Globus pallidus (tissue), 1 donor: ENCODE results near the gene GJA1.
"Not testable (repeated sequence)": the region's sequence is repeated elsewhere in the genome, so short reads cannot be mapped to it uniquely, and the experiment has no call there.

Experiments
- DNase-seq: peaks from one replicate; pipeline ENCODE4 v3.0.0-alpha.2; 2015; ENCODE audit warnings: low spot score

GJA1 gene

DNA sequence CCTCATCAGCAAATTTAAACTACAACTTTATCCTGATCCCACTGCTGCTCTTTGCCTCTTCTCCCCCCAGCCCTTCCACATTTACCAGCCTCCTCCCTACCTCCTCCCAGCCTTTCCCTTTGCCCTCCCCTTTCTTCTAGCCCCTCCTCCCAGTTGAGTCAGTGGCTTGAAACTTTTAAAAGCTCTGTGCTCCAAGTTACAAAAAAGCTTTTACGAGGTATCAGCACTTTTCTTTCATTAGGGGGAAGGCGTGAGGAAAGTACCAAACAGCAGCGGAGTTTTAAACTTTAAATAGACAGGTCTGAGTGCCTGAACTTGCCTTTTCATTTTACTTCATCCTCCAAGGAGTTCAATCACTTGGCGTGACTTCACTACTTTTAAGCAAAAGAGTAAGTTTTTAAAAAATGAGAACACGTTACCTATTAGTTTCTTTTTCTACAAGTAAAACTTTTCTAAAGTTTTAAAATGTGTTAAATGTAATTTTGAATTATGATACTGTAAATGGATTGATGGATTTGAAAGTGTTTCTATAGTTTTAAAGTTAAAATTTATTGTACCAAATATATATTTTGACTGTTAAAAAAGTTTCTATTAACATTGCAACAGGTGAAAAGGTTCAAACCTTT is at the start of gene GJA1:
TSS of gene GJA1 (plus strand) at position 203 of the 626 bp plus-strand sequence. CDS start 11,202 bp downstream, outside the sequence.
- peak; percentile 58 for DNase-seq

DNA sequence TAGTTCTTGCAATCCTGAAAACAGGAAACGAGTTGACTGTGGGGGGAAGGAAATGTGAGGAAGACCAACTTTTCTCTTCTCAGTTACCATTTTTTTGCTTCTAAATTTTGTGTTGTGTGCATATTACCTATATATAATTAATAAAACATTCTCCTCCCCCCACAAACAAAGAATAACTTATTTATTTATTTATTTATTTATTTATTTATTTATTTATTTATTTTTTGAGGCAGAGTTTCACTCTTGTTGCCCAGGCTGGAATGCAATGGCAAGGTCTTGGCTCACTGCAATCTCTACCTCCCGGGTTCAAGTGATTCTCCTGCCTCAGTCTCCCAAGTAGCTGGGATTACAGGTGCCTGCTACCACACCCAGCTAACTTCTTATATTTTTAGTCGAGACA is 48.9 kb upstream of the GJA1 start:
- not testable (repeated sequence) for DNase-seq

DNA sequence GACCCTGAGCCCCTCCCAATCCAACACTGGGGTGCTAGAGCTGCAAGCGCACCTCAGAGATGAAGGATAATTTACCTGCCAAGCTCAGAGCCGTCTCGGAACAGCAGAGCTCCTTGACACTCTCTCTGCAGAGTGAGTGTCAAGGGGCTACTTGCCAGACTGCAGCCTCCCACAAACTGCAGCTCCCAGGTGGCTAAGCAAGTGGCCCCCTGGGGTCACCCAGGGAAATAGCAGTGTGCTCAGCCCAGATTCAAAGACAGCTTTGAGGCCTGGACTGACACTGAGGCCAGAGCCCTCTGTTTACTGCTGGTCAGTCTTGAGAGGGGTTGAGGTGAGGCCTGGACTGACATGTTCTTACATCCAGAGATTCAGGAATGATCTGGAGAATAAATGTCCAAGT is 46.0 kb upstream of the GJA1 start:
- no peak for DNase-seq

DNA sequence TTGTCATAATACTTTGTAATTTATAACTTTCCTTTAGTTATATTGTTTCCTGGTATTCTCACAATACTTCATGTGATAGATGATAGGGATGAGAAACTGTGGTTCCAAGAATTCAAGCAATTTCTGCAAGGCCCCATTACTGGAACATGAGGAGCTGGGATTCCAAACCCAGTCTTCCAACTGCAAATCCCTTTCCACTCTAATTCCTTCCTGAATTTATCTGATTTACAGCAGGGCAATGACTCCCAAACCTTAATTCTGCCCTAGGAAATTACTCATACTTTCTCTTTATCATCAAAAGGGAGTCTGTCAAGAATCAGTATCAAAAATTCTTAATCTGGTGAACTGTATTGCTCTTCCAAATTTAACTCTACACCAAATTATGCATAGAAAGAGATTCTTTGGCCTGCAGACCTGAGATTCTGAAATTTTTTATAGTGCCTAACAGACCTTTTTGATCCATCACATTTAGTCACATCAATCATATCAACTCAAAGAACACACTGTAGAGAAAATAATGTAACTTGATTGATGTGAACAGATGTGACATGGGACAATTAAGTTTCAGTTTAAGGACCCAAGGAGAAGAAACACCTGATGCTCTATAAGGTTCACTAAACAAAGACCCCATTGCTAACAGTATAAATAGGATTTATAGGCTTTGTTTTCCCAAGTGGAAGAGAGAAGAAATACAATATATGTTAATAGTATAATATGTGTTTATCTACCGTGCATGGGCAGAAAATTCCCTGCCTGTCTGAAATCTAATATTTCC is 41.5 kb upstream of the GJA1 start:
- no peak for DNase-seq

DNA sequence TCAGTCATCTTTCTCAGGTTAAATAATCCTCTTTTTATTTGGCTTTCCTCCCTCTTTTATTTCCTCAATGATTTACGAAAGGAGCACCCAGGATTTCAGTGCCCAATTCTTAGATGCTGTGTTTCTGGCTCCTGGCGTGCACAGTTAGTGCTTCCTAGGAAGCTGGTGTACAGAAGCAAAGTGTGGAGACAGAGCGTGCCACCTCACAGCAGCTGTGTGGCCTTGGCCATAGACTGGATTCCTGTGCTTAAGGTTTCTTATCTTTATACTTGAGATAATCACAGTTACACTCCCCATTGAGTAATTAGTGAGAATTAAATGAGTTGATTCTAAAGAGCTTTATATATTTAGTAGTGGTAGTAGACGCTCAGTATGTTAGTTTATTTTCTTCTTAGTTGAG is 39.7 kb upstream of the GJA1 start:
- no peak for DNase-seq

DNA sequence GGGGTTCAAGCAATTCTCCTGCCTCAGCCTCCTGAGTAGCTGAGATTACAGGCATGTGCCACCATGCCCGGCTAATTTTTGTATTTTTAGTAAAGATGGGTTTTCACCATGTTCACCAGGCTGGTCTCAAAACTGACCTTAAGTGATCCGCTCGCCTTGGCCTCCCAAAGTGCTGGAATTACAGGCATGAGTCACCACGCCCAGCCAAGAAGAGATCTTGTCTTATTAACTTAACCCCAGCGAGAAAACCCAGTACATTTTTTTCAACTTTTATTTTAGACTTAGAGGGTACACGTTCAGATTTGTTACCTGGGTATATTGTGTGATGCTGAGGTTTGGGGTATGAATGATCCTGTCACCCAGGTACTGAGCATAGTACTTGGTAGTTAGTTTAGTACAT is 38.3 kb upstream of the GJA1 start:
- DNase-seq = not testable (repeated sequence)

DNA sequence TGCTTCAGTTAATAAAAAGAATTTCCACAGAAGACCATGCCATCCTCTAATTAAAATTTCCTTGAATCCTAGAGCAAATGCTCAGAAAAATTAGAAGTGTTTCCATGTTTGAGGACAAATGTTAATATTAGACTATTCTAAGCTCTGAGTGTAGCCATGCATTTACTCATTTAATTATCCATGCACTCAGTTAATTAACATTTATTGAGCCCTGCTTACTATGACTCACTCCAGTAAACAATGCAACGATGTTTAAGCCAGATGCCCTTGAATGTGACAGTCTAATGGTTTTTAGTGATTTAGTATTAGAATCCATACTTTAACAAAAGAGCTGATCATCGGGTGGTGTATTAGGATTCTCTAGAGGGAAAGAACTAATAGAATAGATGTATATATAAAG is 37.3 kb upstream of the GJA1 start:
- DNase-seq = no peak

DNA sequence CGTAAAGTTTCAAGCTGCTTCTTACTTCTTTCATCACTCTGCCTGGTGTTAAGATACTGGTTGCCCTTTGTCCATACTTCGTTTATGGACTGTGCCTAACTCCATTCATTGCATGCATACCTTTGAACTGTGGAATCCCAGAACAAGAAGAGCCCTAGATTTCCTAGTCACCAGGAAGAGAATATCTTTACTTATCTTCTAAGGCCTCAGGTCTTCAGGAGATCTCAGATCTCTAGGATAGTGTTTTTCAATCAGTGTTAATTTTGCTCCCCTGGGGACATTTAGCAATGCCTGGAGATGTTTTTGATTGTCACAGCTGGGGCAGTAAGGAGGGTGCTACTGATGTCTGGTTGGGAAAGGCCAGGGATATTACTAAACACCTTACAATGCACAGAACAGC is 35.5 kb upstream of the GJA1 start:
- no peak for DNase-seq

DNA sequence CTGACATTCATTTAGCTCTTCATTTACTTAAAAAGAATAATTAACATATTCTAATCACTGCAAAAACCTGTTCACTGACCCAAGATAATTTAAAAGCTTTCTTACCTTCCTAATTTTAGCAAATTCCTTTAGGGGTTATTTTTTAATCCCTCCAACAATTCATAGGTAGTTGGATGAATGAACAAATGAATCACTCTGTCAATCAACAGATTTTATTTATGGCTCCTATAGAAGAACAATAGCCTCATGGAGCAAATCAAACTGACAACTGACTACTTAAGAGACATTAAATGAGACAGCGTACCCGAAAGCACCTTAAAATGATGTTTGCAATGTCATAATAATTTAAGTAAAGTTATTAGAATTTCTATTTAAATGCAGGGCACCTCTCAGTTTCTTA is 31.5 kb upstream of the GJA1 start:
- DNase-seq = no peak

DNA sequence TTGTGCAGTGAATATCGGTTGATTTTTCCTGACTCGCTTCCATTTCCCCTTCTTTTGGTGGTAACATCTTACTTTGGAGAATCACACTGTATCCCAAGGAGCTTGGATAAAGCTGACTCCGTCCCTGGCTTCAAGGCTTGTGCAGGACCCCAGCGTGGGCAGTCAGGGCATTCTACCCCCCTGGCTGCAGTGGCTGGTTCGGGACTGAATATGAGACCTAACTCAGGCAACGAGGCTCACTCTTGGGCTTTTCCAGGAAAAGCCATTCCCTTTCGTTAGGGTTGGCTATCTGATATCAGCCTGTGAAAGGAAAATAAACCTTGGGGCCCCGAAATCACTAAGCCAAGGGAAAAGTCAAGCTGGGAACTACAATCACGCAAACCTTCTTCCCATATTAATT is 30.1 kb upstream of the GJA1 start:
- DNase-seq = no peak

DNA sequence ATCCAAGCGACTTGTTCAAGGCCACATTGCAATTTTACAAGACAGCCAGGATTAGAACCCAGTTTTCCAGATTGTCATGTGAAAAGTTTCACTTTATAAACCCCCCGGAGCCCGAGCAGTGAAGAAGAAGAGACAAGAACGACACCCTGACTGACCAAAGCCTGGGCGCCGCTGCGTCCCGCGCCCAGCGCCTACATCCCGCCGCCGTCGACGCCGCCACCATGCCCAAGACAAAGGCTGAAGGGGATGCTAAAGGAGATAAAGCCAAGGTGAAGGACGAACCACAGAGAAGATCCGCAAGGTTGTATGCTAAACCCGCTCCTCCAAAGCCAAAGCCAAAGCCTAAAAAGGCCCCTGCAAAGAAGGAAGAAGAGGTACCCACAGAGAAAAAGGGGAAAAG is 27.1 kb upstream of the GJA1 start:
- no peak for DNase-seq

DNA sequence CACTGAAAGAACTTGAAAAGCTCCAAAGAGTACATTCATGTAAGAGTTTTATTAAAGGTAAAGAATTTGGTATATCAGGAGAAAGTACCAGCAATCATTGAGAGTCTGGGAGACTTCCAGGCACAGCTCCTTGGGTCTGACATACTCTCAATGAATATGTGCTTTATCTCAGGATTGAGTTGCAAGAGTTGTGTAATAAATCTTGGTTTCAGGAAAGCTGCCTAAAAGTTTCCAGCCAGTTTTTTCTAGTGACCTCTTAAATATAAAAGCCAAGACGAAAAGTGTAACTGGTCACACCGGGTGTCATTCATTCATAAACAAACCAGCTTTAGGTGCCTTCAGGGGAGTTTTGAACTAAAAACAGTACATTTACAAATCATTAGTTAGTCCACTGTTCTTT is 21.6 kb upstream of the GJA1 start:
- no peak for DNase-seq

DNA sequence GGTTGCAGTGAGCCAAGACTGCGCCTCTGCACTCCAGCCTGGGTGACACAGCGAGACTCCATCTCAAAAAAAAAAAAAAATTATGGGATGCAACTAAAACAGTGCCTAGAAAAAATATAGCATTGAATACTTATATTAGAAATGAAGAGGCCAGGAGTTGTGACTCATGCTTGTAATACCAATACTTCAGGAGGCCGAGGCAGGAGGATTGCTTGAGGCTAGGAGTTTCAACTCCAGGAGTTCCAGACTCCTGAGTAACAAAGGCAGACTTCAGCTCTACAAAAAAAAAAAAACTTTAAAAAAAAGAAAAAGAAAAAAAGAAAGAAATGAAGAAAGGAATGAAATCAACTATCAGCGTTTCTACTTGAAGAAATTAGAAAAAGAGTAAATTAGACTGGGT is 17.1 kb upstream of the GJA1 start:
- no peak for DNase-seq

DNA sequence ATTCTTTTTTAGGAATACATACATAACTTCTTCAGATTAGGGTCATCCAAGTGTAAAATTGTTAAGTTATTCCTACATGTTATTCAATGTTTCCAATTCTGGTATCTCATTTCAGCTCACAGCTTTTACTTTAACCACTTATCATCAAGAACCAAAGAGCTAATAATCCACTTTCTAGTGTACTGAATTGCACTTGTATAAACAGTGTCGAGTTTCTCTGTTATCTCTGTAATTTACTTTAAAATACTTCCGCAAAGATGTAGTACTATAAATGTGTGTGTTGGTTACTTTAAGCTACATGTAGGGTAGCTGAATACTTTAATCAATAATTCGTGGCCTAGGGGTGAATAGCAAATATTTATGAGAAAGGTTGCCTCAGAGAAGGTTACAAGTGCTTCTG is 8.8 kb upstream of the GJA1 start:
- no peak for DNase-seq

DNA sequence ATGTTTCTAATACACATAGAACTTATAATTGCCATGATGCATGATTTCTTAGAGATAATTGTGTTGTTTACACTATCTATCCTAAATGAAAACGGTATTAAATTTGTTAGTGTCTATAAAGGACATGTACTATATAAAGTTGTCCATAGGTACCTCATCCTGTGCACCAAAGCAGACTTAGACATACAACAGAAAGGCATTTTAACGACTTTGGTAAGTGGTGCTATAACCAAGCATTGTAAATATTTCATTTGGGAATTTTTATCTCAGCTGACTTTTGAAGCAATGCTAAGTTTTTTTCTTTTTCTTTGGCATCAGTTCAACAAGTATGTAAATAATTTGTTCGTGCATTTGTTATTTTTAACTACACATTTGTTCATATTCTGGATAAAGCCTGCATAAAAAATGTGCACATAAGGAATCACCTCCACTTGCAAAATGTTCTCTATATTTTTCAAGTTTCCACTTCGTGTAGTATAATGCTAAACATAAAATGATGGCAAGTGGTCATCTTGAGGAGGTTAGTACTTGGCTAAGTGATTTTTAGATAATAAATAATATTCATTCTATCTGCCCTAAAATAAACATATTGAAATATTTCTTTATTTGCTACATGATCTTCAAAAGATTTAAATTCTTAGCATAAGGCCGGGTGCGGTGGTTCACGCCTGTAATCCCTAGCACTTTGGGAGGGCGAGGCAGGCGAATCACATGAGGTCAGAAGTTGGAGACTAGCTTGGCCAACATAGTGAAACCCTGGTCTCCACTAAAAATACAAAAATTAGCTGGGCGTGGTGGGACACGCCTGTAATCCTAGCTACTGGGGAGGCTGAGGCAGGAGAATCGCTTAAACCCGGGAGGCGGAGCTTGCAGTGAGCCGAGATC is 6.3 kb upstream of the GJA1 start:
- DNase-seq = no peak

DNA sequence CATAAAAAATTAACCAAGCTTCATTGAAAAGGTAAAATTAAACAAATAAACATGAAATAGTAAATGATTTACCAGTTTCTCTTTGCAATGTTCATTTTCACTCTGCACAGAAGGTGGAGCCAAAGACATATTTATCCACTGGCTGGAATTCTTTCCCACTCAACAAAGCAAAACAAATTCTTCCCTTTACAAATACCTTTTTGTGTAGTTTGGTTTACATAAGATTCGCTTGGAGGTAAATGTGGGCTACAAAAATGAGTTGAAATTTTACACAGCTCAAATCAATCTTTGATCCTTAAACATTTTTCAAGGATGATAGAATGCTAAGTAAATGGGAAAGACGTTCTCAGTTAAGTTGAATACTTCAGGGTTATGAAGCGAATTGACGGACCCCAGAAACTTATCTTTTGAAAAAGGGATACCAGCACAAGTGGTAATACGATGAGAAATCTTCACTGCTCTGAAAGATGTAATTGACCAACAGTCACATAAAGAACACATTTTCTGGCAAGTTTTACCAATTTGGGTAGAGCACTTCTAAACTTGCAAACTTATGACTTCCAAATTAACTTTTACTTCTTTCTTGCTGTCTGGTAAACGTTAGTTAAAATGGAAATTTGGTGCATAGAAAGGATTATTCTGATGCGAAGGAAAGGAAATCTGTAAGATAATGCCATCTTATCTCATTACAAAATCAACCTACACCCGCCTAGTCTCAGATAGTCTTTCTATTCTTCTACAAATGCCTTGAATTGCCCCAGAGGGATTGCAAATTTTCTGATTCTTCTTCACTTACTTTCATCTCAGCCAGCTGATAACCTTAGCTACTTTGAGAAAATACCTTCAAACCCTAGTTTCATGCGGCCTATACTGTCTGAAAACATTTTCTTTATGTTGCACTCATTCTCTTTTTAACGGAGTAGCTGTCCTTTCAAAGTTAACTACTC is 4.7 kb upstream of the GJA1 start:
- no peak for DNase-seq

DNA sequence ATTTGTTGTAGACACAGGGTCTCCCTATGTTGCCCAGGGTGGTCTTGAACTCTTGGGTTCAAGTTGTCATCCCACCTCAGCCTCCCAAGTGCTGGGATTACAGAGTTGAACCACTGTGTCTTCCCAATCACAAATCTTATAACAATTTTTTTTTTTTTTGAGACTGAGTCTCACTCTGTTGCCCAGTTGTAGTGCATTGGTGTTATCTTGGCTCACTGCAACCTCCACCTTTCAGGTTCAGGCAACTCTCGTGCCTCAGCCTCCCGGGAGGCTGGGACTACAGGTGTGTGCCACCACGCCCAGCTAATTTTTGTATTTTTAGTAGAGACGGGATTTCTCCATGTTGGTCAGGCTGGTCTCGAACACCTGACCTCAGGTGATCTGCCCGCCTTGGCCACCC is 3.7 kb upstream of the GJA1 start:
- DNase-seq = not testable (repeated sequence)

DNA sequence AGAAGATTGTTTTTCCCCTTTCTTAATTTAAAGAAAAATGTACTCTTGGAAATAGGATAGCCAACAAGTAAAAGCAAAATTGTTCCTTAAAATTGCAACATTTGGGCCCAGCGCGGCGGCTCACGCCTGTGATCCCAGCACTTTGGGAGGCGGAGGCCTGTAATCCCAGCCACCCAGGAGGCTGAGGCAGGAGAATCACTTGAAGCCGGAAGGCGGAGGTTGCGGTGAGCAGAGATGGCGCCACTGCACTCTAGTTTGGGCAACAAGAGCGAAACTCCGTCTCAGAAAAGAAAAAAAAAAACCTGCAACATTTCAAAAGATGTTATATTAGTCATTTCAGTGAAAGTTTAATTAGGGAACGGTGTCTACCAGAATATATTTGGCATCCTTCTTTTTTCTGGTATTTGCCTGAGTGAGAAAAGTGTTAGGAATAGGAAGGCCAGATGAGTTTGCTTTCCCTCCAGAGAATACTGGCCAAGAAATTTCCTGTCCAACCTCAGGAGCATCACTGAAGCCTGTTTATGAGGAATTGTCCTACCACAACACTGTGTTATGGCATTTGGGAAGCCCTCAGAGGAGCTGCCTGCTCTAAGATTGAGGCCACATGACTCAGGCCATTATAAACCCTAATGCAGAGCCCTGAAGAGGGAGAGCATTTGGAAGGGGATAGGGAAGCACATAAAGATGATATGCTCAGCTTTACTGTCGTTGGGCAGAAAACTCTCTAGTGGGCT is 1.2 kb upstream of the GJA1 start:
- no peak for DNase-seq

DNA sequence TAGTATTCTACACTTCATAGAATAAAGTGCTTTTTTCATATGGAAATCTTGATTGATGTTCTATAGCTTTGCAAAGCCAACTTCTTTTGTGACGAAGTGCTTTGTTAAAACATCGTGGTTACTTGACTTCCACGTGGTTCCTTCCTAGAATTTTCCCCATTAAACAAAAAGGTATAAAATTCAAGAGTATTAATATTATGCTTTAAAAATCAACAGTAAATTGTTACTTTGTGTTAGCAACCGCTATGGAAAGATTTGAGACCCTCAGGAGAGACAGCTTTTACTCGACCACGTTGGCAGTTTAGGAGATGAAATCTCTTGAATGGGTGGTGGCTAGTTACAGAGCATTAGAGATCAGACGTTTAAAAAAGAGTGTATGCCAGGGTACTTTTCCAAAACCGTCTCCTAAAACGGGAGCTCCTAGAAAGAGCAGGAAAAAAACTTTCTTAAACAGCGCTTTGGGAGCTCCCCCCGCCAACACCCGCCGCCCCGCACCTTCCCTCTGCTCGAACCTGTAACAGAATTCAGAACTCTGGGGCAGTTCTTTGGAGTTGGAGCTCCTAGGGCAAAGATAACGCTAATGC is 920 bp downstream of the GJA1 start:
- no peak for DNase-seq

DNA sequence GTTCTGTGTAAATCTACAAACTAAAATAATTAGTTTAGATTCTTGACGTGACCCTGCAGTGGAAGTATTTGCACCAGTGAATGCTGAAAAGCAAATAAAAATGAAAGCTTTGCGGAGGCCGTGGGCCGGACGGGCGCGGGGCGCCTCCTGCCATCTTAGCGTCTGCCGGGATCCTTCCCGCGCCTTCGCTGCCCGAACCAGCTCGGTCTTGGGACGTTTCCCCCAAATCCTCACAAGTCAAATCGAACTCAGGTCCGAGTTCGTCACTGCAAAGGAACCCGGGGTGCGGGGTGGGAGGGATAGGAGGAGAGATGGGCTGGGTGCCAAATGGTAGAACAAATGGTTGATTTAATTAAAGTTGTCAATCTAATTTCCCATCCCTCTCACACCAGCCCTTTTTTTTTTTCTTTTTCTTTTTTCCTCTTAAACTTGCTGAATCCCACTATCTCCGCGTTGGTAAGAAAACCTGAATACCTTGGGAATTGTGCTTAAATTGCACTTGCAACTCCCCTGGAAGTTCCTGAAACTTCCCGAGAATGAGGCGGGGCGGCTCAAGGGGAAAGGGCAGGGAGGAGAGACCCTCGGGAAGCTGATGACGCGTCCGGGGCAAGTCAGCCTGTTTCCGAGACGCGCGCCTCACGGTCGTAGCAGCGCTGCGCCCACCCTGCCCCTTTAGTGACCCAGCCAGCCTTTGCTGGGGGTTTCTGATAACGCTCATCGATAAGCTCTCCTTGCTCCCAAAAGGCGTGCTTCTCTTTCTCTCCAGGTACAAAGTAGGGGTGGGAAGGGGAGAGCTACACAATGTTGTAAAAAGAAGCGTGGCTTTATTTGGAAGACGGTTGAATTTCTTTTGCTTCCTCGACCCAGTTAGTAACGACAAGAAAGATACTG is 1.8 kb downstream of the GJA1 start:
- no peak for DNase-seq
